ENCODE results near the gene NHS.

NHS gene

DNA sequence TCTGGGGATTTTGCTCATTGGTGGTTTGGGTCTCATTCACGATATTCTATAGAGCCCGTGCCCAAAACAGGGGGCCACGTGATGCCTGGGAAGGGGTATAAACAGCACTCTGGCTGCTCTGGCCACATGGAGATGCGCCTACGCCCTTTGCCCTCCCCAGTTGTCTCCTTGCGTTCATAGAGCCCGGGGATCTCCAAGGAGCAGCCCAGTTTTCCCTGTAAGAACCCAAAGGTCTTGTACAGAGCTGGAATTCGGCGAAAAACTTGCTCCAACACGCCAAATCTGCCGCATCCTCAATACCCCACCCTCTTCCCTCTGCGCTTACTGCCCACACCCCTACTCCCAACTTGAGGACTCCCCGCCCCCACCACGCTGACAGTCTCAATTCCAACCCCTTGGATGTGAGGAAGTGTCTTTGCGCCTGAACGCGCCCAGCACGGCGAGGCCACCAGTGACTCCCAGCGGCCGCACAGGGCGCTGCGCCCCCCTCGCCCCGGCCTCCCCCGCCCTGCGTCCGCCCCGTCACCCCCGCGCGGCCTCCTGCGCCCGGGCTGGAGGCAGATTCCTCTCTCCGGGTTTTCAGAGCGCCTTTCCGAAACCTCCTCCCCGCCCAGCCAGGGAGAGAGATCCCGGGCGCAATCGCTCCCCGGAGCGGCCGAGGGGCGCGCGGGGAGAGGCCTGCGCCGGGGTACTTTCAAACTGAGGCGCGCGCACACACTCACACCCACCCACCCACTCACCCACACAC lies at the start of gene NHS:
Gene NHS, plus strand, starts transcription at position 582 of the 748 bp plus-strand sequence. CDS start 558 bp downstream, outside the sequence.
- peak in 1 of 2 donors; percentile 5 for DNase-seq

DNA sequence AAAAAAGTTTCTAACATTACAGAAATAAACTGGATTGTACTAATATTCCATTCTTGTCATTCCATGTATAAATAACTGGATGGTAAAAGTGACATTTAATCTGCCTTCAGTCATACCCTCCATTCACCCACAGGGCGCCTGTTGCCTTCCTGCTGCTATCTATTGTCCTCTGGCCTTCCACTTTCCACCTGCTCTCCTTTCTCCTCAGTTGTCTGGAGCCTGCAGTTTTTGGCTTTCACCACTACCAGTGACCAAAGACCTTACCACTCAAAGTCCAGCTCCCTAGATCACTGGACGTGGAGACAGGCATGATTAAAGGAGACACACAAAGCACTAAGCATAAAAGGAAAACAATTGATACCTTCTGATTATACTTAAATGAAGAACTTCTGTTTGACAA lies 46.2 kb upstream of the NHS start:
- DNase-seq, result no peak

- DNase-seq, result no peak
Measured at GRCh38 chrX:17336377-17336776, 38.6 kb upstream of the NHS start.

GRCh38 chrX:17355976-17356375 lies 19.0 kb upstream of the NHS start:
- no peak for DNase-seq

DNA sequence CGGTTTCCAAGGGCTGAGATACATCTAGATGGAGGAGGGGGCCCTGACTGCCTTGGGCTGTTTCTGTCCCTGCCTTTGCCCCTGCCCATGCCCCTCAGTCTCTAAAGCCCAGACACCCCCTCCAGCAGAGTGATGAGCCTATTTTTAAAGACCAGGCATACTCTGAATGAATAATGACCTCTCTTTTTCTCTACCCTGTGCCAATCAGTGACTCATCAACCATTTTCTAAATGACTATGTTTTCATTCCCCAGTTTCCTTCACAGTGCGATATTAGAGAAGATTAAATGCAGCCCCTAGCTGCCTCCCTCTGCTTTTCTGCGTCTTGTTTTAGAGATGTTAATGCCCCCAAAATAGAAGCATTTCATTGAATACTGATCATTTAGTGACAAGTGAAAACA lies 15.5 kb upstream of the NHS start:
- no peak for DNase-seq

GRCh38 chrX:17361620-17362019 lies 13.4 kb upstream of the NHS start:
- peak in 1 of 2 donors; percentile 2 for DNase-seq

- no peak for DNase-seq
Measured at GRCh38 chrX:17368002-17368401, 7.0 kb upstream of the NHS start.

DNA sequence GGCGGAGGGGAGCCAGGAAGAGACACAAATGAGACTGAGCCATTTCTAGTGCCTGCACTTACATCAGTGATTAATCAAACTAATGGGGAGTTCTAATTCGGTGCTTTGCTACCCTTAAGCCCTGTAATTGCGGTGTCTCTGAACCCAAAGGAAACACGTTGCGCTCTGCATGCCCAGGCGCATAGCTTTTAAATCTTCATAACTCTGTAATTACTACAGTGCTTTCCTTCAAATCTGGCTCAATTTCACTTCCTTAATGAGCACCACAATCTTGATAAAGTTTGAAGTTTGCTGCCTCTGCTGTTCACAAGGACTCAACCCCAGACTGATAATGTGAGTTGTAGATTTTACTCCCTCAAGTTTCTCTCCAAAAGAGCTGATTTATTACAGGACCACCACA lies 5.7 kb upstream of the NHS start:
- DNase-seq, result no peak

DNA sequence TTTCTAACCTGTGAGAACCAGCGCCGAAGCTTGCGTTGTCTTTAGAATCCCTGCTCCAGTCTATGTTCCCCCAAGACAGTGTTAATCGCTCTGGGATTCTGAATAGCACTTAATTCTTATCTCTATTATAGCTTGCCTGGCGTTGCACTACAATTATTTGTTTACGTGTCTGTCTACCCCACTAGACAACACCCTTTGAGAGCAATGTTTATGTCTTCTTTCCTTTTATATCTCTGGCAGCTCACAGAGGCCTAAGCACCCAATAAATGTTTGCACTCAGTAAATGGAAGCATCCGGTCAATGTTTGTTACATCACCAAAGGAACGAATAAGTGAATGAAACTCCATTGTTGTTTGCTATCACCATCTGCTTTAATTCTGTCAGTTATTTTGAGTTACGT lies 4.8 kb upstream of the NHS start:
- no peak for DNase-seq

GRCh38 chrX:17372052-17372451 lies 2.9 kb upstream of the NHS start:
- DNase-seq, result no peak

DNA sequence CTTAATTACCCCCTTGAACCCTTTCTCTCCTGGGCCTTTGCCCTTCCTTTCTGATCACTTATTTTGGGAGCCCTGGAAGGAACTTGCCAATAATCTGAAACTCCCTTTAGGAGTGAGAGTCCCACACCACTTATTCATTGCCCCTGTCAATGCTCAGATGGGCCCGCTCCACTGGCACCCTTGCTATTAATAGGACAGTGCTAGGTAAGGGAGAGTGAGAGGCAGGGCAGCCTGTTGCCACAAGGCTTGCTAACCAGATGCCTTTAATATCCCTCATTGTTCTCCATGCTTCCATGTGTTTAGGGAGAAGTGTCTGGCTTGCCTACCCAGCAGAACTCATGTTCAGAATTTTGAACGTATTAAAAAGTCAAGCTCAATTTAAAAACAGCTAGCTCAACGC lies 1.7 kb upstream of the NHS start:
- no peak for DNase-seq

GRCh38 chrX:17375367-17375636 lies 302 bp downstream of the NHS start:
- no peak for DNase-seq

GRCh38 chrX:17375637-17376430 lies 834 bp downstream of the NHS start:
- no peak for DNase-seq

GRCh38 chrX:17376431-17377077 lies 1.6 kb downstream of the NHS start:
- DNase-seq, result no peak

- peak; percentile 7 to 41 for DNase-seq
Measured at GRCh38 chrX:17377091-17377717, 2.2 kb downstream of the NHS start.

- DNase-seq, result no peak
Measured at GRCh38 chrX:17377795-17378194, 2.8 kb downstream of the NHS start.

- DNase-seq, result no peak
Measured at GRCh38 chrX:17380221-17380620, 5.2 kb downstream of the NHS start.

GRCh38 chrX:17390419-17390850 lies 15.4 kb downstream of the NHS start:
- no peak for DNase-seq

DNA sequence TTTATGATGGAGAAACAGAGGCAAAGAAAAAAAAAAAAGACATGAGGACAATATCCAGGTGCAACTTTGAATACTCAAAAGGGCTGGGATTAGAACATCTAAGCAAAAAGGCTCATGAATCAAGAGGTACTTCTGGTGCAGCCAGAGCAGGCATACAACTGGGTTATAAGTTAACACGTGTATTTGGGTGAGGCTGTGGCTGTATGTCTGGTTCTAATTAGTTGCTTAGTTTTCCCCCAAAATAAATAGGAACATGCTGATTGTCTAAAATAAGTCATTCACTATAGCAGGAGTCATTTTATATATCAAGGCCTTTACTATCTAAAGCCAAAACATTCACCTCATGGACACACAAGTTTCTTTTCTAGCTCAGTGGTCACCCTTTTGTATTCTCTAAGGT lies 20.2 kb downstream of the NHS start:
- no peak for DNase-seq

GRCh38 chrX:17397074-17397473 lies 22.1 kb downstream of the NHS start:
- no peak for DNase-seq

DNA sequence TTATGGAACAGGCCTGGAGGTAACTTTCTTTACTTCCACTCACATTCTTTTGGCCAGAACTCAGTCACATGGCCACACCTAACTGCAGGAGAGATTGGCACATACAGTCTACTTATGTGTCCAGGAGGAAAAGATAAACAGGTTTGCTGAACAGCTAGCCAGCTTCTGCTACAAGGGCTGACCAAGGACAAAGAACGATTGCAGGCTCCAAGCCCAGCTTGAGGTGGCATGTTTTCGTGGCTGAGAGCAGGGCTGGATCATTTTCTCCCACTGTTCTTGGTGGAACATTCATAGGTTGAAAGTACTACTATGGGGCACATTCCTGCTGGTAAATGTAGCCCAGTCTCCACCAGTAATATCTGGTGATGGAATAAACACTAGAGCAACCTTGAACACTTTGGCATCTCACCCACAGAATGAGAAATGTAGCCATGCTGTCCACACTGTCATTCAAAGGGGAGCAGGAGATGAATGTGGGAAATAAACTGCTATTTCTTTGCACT lies 28.2 kb downstream of the NHS start:
- no peak for DNase-seq

DNA sequence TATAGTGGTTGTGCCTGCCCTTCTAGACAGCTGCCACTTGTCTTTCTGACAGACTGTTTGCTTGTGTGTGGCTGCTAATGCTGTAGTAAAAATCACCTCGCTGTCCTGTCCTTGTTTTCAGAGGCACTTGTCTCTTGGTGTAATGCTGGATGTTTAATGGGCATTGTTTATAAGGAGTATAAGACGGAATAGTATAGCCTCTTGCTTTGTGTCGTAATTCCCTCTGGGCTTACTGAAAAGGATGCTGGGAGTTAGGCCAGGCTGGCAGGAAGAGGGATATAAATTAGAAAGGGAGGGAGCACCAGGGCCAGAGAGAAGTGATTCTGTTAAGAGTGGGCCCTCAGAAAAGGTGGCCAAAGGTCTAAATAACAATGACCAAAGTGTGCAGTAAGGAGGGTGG lies 29.0 kb downstream of the NHS start:
- DNase-seq, result no peak

- DNase-seq, result no peak
Measured at GRCh38 chrX:17405225-17405969, 30.4 kb downstream of the NHS start.
